Gastrocnemius medialis (tissue), 4 donors: Measurements from ENCODE around the gene TIMM8B. TPM values are rescaled to one million over a fixed set of nuclear protein-coding genes. Genes with fewer than 3 reads are reported as not detected.
"Not testable (repeated sequence)": the region's sequence is repeated elsewhere in the genome, so short reads cannot be mapped to it uniquely, and the experiment has no call there.

Experiments
- ATAC-seq, 2 donors: fragments of 150-250 bp; one replicate each; pipeline ENCODE4 v1.9.1; 2016
- DNase-seq, 2 donors: peaks; one replicate each; pipeline ENCODE4 v3.0.0-alpha.2; 2019
- H3K27ac ChIP-seq, 4 donors: fragments of 200-600 bp; sonication (generic); 1 replicate in 1 of 4; 2 replicates in 3 of 4; pipeline ENCODE4 v1.5.1; 2016 to 2018; ENCODE audit warnings: mild to moderate bottlenecking in 2 of 4, moderate library complexity in 1 of 4
- H3K27me3 ChIP-seq, 3 donors: fragments of 200-600 bp; sonication (generic) in 2 of 3; 1 replicate in 1 of 3; 2 replicates in 2 of 3; pipeline versions ENCODE4 v1.5.1 to v1.6.0; 2016 to 2019; ENCODE audit warnings: mild to moderate bottlenecking in 1 of 3, moderate library complexity in 1 of 3
- H3K36me3 ChIP-seq, 2 donors: fragments of 200-600 bp; sonication (generic) in 1 of 2; one replicate each; pipeline ENCODE4 v1.5.1; 2017 to 2018
- H3K4me1 ChIP-seq, 2 donors: fragments of 200-600 bp; sonication (generic) in 1 of 2; one replicate each; pipeline ENCODE4 v1.5.1; 2016 to 2017; ENCODE audit warnings: mild to moderate bottlenecking in 2 of 2
- H3K4me3 ChIP-seq, 4 donors: fragments of 200-600 bp; sonication (generic) in 3 of 4; 1 replicate in 1 of 4; 2 replicates in 3 of 4; pipeline ENCODE4 v1.5.1; 2016 to 2019; ENCODE audit warnings: mild to moderate bottlenecking in 2 of 4
- H3K9me3 ChIP-seq, 3 donors: fragments of 200-600 bp; sonication (generic) in 2 of 3; 1 replicate in 1 of 3; 2 replicates in 2 of 3; pipeline ENCODE4 v1.5.1; 2016 to 2019
- POLR2A ChIP-seq, 2 donors: fragments of 450-650 bp; IDR thresholded peaks; one replicate each; pipeline ENCODE4 v1.6.1; 2017; ENCODE audit warnings: antibody characterized with exemption in 2 of 2, mild to moderate bottlenecking in 2 of 2, moderate library complexity in 2 of 2
- in situ Hi-C, 4 donors: fragments of 200-750 bp; cut with MboI; loops; one replicate each; pipeline versions ENCODE4 v1.15.0 to v1.8.0; 2017; ENCODE audit warnings: low sequenced_read_pairs in 4 of 4
- intact Hi-C: fragments of 100-400 bp; cut with DNase I; formaldehyde crosslinking; loops from one replicate; pipeline ENCODE4 v1.15.1; 2023; ENCODE audit warnings: low total_unique reads
- total RNA-seq, 4 donors: library from RNA; depleted of rRNA; stranded (reverse); fragments of >200 nt; gene quantifications; one replicate each; pipeline versions ENCODE4 v1.1.0 to v1.2.3, GENCODE V29; 2016
- TF ChIP-seq, protein P1 (sequence below), 5 experiments: fragments of 450-650 bp in 3 of 5; fragments of 200-600 bp in 2 of 5; sonication (generic) in 2 of 5; IDR thresholded peaks in 4 of 5; conservative IDR thresholded peaks in 1 of 5; 1 replicate in 4 of 5; 2 replicates in 1 of 5; pipeline ENCODE4 v1.5.1; 2016 to 2019; ENCODE audit warnings: antibody characterized with exemption in 5 of 5, mild to moderate bottlenecking in 3 of 5, moderate library complexity in 3 of 5

TIMM8B gene
- total RNA-seq, 4 donors from 2014 or later, result 60.3 to 93.2 (median 69.4) TPM

DNA sequence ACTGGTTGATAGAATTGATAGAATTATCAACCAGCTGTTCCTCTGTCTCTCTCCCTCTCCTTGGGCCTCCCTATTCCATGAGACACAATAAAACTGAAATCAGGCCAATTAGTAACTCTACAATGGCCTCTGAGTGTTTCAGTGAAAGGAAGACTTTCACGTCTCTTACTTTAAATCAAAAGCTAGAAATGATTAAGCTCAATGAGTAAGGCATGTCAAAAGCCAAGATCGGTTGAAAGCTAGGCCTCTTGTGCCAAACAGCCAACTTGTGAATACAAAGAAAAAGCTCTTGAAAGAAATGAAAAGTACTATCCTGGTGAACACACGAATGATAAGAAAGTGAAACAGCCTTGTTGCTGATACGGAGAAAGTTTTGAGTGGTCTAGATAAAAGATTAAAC, 29.4 kb downstream of the TIMM8B start:
- TF ChIP-seq POLR2A (IDR thresholded peaks at IDR 0.05), result no peak
- H3K27ac ChIP-seq, result no peak overlapping the region
- no peaks in the 10 kb centered on the region for H3K27me3 ChIP-seq
- H3K4me3 ChIP-seq, result no peak overlapping the region
- H3K9me3 ChIP-seq, result no peaks in the 10 kb centered on the region
- ATAC-seq (no peak), DNase-seq (no peak)
- in situ Hi-C loops, result no loop called here
- H3K36me3 ChIP-seq, result peaks cover 5 to 81% of the 10 kb centered on the region in 2 donors
- no peaks in the 10 kb centered on the region for H3K4me1 ChIP-seq
- intact Hi-C loops, result no loop called here

DNA sequence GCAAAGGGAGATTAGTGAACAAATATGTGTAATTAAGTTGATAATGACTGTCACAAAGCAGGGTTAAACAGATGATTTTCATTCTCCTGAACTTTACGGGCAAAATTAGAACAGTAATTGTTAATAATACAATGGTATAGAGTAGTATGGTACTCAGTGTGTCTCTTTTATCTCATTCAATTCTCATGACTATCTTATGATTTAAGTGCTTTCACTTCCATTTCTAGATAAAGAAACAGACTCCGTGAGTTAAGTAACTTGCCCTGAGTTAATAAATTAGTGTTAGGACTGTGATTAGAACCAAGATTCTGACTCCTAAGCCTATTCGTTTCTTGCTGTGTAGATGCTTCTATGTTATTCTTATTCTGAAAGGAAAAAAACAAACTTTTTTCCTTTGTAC, 34.8 kb downstream of the TIMM8B start:
- H3K4me3 ChIP-seq, result no peak overlapping the region
- peaks cover 5 to 72% of the 10 kb centered on the region in 2 donors for H3K36me3 ChIP-seq
- H3K27ac ChIP-seq, result no peak overlapping the region
- H3K4me1 ChIP-seq, result peaks cover 0 to 4% of the 10 kb centered on the region in 2 donors
- H3K9me3 ChIP-seq, result no peaks in the 10 kb centered on the region
- intact Hi-C loops, result no loop called here
- in situ Hi-C loops, result no loop called here
- no peak for TF ChIP-seq POLR2A (IDR thresholded peaks at IDR 0.05)
- TF ChIP-seq, protein P1, sequence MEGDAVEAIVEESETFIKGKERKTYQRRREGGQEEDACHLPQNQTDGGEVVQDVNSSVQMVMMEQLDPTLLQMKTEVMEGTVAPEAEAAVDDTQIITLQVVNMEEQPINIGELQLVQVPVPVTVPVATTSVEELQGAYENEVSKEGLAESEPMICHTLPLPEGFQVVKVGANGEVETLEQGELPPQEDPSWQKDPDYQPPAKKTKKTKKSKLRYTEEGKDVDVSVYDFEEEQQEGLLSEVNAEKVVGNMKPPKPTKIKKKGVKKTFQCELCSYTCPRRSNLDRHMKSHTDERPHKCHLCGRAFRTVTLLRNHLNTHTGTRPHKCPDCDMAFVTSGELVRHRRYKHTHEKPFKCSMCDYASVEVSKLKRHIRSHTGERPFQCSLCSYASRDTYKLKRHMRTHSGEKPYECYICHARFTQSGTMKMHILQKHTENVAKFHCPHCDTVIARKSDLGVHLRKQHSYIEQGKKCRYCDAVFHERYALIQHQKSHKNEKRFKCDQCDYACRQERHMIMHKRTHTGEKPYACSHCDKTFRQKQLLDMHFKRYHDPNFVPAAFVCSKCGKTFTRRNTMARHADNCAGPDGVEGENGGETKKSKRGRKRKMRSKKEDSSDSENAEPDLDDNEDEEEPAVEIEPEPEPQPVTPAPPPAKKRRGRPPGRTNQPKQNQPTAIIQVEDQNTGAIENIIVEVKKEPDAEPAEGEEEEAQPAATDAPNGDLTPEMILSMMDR (IDR thresholded peaks at IDR 0.05 in 4 of 5, conservative IDR thresholded peaks at IDR 0.05 in 1 of 5), result no peak
- ATAC-seq (no peak), DNase-seq (no peak)
- H3K27me3 ChIP-seq, result no peaks in the 10 kb centered on the region

DNA sequence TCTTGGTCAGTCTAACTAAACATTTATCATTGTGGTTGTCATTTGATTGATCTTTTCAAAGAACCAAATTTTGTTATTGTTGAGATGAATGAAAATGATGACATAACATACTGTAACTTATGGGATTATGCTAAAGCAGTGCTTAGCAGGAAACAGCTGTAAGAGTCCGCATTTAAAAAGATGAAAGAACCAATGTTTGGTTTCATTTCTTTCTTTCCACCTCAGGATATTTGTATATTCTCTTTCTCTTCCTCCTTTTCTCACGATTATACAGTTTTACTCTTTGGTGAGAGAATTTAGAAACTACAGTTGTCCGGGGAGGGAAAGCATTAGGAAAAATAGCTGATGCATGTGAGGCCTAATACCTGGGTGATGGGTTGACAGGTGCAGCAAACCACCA, 35.8 kb downstream of the TIMM8B start:
- no peak for TF ChIP-seq POLR2A (IDR thresholded peaks at IDR 0.05)
- TF ChIP-seq, protein P1 (IDR thresholded peaks at IDR 0.05 in 4 of 5, conservative IDR thresholded peaks at IDR 0.05 in 1 of 5), result no peak
- ATAC-seq (no peak), DNase-seq (no peak)
- Histone ChIP-seq H3K27ac (no peak overlapping the region), H3K9me3 (no peaks in the 10 kb centered on the region), H3K36me3 (peaks cover 5 to 79% of the 10 kb centered on the region in 2 donors), H3K4me3 (no peak overlapping the region), H3K27me3 (no peaks in the 10 kb centered on the region), H3K4me1 (peaks cover 0 to 4% of the 10 kb centered on the region in 2 donors)
- intact Hi-C loops (no loop called here), in situ Hi-C loops (no loop called here)

DNA sequence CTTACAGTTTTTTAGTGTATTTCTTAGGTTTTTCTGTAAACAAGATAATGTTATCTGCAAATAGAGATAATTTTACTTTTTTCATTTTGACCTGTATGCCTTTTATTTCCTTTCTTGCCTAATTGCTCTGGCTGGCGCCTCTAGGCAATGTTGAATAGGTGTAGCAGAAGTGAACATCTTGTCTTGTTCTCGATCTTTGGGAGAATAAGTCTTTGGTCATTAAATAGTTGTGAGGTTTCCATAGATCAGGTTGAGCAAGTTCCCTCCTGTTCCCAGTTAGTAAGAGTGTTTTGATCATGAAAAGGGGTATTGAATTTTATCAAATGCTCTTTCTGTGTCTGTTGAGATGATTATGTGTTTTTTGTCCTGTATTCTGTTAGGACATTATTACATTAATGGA, 36.8 kb downstream of the TIMM8B start:
- peaks cover 0 to 4% of the 10 kb centered on the region in 2 donors for H3K4me1 ChIP-seq
- intact Hi-C loops, result no loop called here
- H3K27ac ChIP-seq, result no peak overlapping the region
- H3K27me3 ChIP-seq, result no peaks in the 10 kb centered on the region
- no peaks in the 10 kb centered on the region for H3K9me3 ChIP-seq
- in situ Hi-C loops, result no loop called here
- ATAC-seq (no peak), DNase-seq (no peak)
- H3K36me3 ChIP-seq, result peaks cover 5 to 87% of the 10 kb centered on the region in 2 donors
- no peak for TF ChIP-seq POLR2A (IDR thresholded peaks at IDR 0.05)
- TF ChIP-seq, protein P1 (IDR thresholded peaks at IDR 0.05 in 4 of 5, conservative IDR thresholded peaks at IDR 0.05 in 1 of 5), result no peak
- no peak overlapping the region for H3K4me3 ChIP-seq

DNA sequence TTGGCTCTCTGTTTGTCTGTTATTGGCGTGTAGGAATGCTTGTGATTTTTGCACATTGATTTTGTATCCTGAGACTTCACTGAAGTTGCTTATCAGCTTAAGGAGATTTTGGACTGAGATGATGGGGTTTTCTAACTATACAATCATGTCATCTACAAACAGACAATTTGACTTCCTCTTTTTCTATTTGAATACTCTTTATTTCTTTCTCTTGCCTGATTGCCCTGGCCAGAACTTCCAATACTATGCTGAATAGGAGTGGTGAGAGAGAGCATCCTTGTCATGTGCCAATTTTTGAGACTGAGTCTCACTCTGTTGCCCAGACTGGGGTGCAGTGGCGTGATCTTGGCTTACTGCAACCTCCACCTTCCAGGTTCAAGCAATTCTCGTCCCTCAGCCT, 38.3 kb downstream of the TIMM8B start:
- H3K4me1 ChIP-seq, intact Hi-C loops, ATAC-seq, H3K9me3 ChIP-seq, H3K4me3 ChIP-seq, in situ Hi-C loops, H3K27me3 ChIP-seq, DNase-seq: not testable (repeated sequence)
- H3K27ac ChIP-seq, result peak overlapping the region in 2 of 4 donors; percentile 13 to 57
- H3K36me3 ChIP-seq, result peaks cover 2 to 87% of the 10 kb centered on the region in 2 donors

DNA sequence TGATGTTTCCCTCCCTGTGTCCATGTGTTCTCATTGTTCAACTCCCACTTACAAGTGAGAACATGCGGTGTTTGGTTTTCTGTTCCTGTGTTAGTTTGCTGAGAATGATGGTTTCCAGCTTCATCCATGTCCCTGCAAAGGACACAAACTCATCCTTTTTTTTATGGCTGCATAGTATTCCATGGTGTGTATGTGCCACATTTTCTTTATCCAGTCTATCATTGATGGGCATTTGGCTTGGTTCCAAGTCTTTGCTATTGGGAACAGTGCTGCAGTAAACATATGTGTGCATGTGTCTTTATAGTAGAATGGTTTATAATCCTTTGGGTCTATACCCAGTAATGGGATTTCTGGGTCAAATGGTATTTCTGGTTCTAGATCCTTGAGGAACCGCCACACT, 39.9 kb downstream of the TIMM8B start:
- H3K4me3 ChIP-seq, H3K27ac ChIP-seq, DNase-seq, intact Hi-C loops, H3K9me3 ChIP-seq, H3K27me3 ChIP-seq, ATAC-seq, in situ Hi-C loops, H3K4me1 ChIP-seq: not testable (repeated sequence)
- peaks cover 0 to 72% of the 10 kb centered on the region in 2 donors for H3K36me3 ChIP-seq
